HepG2 (cell line): ENCODE data around the gene KCNE2. TPM values are rescaled to one million over a fixed set of nuclear protein-coding genes. Genes with fewer than 3 reads are reported as not detected.
A peak's percentile ranks its signal among the peaks of the same experiment; 100 is the strongest.

Source experiments
- ATAC-seq: fragments of 200-7000 bp; cut with Tn5 transposase; 3 replicates; pipeline ENCODE4 v1.9.1; 2020; ENCODE audit warnings: mild to moderate bottlenecking, moderate library complexity
- BruUV-seq: library from RNA; stranded (reverse); fragments of 400-500 nt; replicated peaks from 2 replicates; lab custom pipeline; 2021; lab: Mats Ljungman, UMichigan
- CTCF ChIA-PET: fragments of 300-600 bp; formaldehyde crosslinking; extraction: SDS; loops from one replicate; lab custom pipeline; 2021; ENCODE audit warnings: low total read pairs, inconsistent platforms, low intra/inter-chr PET ratio; lab: Yijun Ruan, JAX
- POLR2A ChIA-PET: fragments of 350-600 bp; sonication (Branson Sonifier 250); formaldehyde crosslinking; loops from one replicate; lab custom pipeline; 2020; ENCODE audit warnings: antibody characterized with exemption, inconsistent platforms; lab: Yijun Ruan, JAX
- DNase-seq: peaks from one replicate; pipeline ENCODE4 v3.0.0-alpha.2; 2015; ENCODE audit warnings: low spot score
- FAIRE-seq: peaks from 3 replicates; lab custom pipeline; 2011; peaks lifted over from hg19 to GRCh38; lab: Jason Lieb, UNC
- H2AFZ ChIP-seq: one replicate; pipeline ENCODE4 v1.6.1; 2011; ENCODE audit warnings: low read length, inconsistent platforms
- H3K27ac ChIP-seq: fragments of 300-600 bp; 3 replicates; pipeline ENCODE4 v1.8.0; 2011; ENCODE audit warnings: mixed run types, mild to moderate bottlenecking, mixed read lengths, low read length, inconsistent platforms; ENCODE audit not compliant: insufficient read depth; ENCODE audit errors: extremely low read length
- H3K27me3 ChIP-seq, 2 experiments: fragments of 200-600 bp in 1 of 2; 2 replicates in 1 of 2; 3 replicates in 1 of 2; pipeline versions ENCODE4 v1.6.0 to v1.8.0; 2011; ENCODE audit warnings: low read length in 2 of 2, mild to moderate bottlenecking in 2 of 2, moderate library complexity in 2 of 2, inconsistent platforms in 1 of 2; ENCODE audit not compliant: insufficient read depth in 2 of 2, control insufficient read depth in 1 of 2
- H3K36me3 ChIP-seq, 2 experiments: fragments of 200-600 bp in 1 of 2; replicated peaks in 1 of 2; 2 replicates in 1 of 2; 3 replicates in 1 of 2; pipeline versions ENCODE4 v1.5.1 to v1.8.0; 2011; ENCODE audit warnings: low read length in 2 of 2, inconsistent platforms in 1 of 2; ENCODE audit not compliant: insufficient read depth in 2 of 2, control insufficient read depth in 1 of 2
- H3K4me1 ChIP-seq: 2 replicates; pipeline ENCODE4 v1.5.1; 2012; ENCODE audit warnings: low read length, inconsistent platforms; ENCODE audit not compliant: insufficient read depth
- H3K4me2 ChIP-seq: 2 replicates; pipeline ENCODE4 v1.6.0; 2011; ENCODE audit warnings: low read depth, low read length, inconsistent platforms
- H3K4me3 ChIP-seq, 3 experiments: fragments of 200-600 bp in 1 of 3; sonication (generic), shearing (Covaris generic) in 1 of 3; replicated peaks in 1 of 3; 2 replicates each; pipeline ENCODE4 v1.5.1; 2011 to 2016; ENCODE audit warnings: low read length in 3 of 3, inconsistent platforms in 2 of 3, low read depth in 2 of 3, mild to moderate bottlenecking in 2 of 3, control low read depth in 1 of 3, mixed read lengths in 1 of 3; ENCODE audit not compliant: insufficient read depth in 1 of 3
- H3K79me2 ChIP-seq: one replicate; pipeline ENCODE4 v1.6.1; 2011; ENCODE audit warnings: low read length, inconsistent platforms; ENCODE audit not compliant: insufficient read depth
- H3K9ac ChIP-seq: 2 replicates; pipeline ENCODE4 v1.6.0; 2011; ENCODE audit warnings: mild to moderate bottlenecking, low read depth, low read length, inconsistent platforms; ENCODE audit not compliant: insufficient read depth
- H3K9me3 ChIP-seq: 2 replicates; pipeline ENCODE4 v1.5.1; 2012; ENCODE audit warnings: mild to moderate bottlenecking, low read length
- H4K20me1 ChIP-seq: 2 replicates; pipeline ENCODE4 v1.6.0; 2011; ENCODE audit warnings: inconsistent platforms, mild to moderate bottlenecking, low read length, moderate library complexity; ENCODE audit not compliant: insufficient read depth
- CBX1 ChIP-seq: IDR thresholded peaks from one replicate; pipeline ENCODE4 v1.6.1; 2016; ENCODE audit warnings: antibody characterized with exemption, low read depth
- CHCHD3 ChIP-seq: sonication (generic); formaldehyde crosslinking; IDR thresholded peaks from 2 replicates; pipeline ENCODE4 v1.8.0; 2022; ENCODE audit warnings: mild to moderate bottlenecking, missing genetic modification reagents, moderate library complexity
- DMAP1 ChIP-seq: IDR thresholded peaks from 2 replicates; pipeline ENCODE4 v1.6.1; 2016
- HMG20A ChIP-seq: IDR thresholded peaks from 2 replicates; pipeline ENCODE4 v1.6.1; 2016; ENCODE audit warnings: borderline replicate concordance
- HOXA7 ChIP-seq: sonication (generic); formaldehyde crosslinking; IDR thresholded peaks from 2 replicates; pipeline ENCODE4 v1.8.1; 2022; ENCODE audit warnings: mild to moderate bottlenecking, missing genetic modification reagents, moderate library complexity
- MATR3 ChIP-seq: sonication (generic); formaldehyde crosslinking; IDR thresholded peaks from 2 replicates; pipeline ENCODE4 v1.4.0; 2020; ENCODE audit warnings: missing genetic modification reagents
- MTERF4 ChIP-seq: sonication (generic); formaldehyde crosslinking; IDR thresholded peaks from 2 replicates; pipeline ENCODE4 v1.8.0; 2023; ENCODE audit warnings: mild to moderate bottlenecking, missing genetic modification reagents
- MXD4 ChIP-seq: IDR thresholded peaks from 2 replicates; pipeline ENCODE4 v1.6.1; 2016; ENCODE audit warnings: mild to moderate bottlenecking, missing biosample characterization, missing genetic modification reagents
- NFYC ChIP-seq: IDR thresholded peaks from 2 replicates; pipeline ENCODE4 v1.6.1; 2016; ENCODE audit warnings: missing genetic modification reagents, missing compliant biosample characterization
- ZNF10 ChIP-seq: sonication (generic); formaldehyde crosslinking; IDR thresholded peaks from 2 replicates; pipeline ENCODE4 v1.4.0; 2020; ENCODE audit warnings: mild to moderate bottlenecking, low read depth, missing genetic modification reagents, borderline replicate concordance
- ZNF142 ChIP-seq: sonication (generic); formaldehyde crosslinking; IDR thresholded peaks from 2 replicates; pipeline ENCODE4 v1.4.0; 2020; ENCODE audit warnings: missing genetic modification reagents
- ZNF225 ChIP-seq: sonication (generic); formaldehyde crosslinking; IDR thresholded peaks from 2 replicates; pipeline ENCODE4 v1.4.0; 2020; ENCODE audit warnings: mild to moderate bottlenecking, missing genetic modification reagents
- ZNF775 ChIP-seq: sonication (generic); formaldehyde crosslinking; IDR thresholded peaks from 2 replicates; pipeline ENCODE4 v1.4.0; 2020; ENCODE audit warnings: missing genetic modification reagents, mild to moderate bottlenecking, moderate library complexity, borderline replicate concordance
- WGBS: methylation state at CpG from one replicate; pipeline ENCODE4 v1.1.6; 2017; ENCODE audit warnings: low lambda C conversion rate; 5-methylcytosine and 5-hydroxymethylcytosine counted together
- in situ Hi-C: cut with HindIII; loops from 2 replicates; pipeline ENCODE4 v1.10.0; 2017; ENCODE audit warnings: low pct_unique_long_range_greater_than_20kb; ENCODE audit not compliant: extremely low pct_ligation_motif_present
- intact Hi-C: fragments of 100-400 bp; cut with micrococcal nuclease; formaldehyde crosslinking; loops from one replicate; pipeline ENCODE4 v1.10.0; 2022; ENCODE audit not compliant: unreplicated experiment
- polyA plus RNA-seq, 8 experiments: library from polyadenylated mRNA; depleted of rRNA in 3 of 8; stranded (reverse) in 7 of 8; unstranded in 1 of 8; fragments of >200 nt; fragmentation: Illumina TruSeq in 4 of 8; extraction: Trizol in 4 of 8; gene quantifications; 2 replicates each; pipeline versions ENCODE4 v1.2.1 to v1.2.3, GENCODE V29; 2011 to 2016; ENCODE audit warnings: low read depth in 4 of 8, missing spikeins in 1 of 8, mixed read lengths in 1 of 8; ENCODE audit not compliant: insufficient read depth in 1 of 8
- total RNA-seq, 5 experiments: library from RNA; depleted of rRNA; stranded (reverse); fragments of >200 nt; fragmentation: Illumina TruSeq; extraction: Trizol; gene quantifications; 2 replicates each; pipeline ENCODE4 v1.2.3, GENCODE V29; 2016; ENCODE audit warnings: low read depth in 1 of 5
- TF ChIP-seq, protein P1 (sequence below): IDR thresholded peaks from 2 replicates; pipeline ENCODE4 v1.6.1; 2018; ENCODE audit warnings: missing genetic modification reagents, mild to moderate bottlenecking, missing compliant biosample characterization
- TF ChIP-seq, protein P2 (sequence below): sonication (generic); formaldehyde crosslinking; IDR thresholded peaks from 2 replicates; pipeline ENCODE4; 2020; ENCODE audit warnings: missing genetic modification reagents, mild to moderate bottlenecking, borderline replicate concordance

Gene KCNE2
- total and polyA plus RNA-seq, 2 of the 13 experiments (the other 11 are each of a cell fraction or from before 2014, with no cell fraction given) = not detected

DNA sequence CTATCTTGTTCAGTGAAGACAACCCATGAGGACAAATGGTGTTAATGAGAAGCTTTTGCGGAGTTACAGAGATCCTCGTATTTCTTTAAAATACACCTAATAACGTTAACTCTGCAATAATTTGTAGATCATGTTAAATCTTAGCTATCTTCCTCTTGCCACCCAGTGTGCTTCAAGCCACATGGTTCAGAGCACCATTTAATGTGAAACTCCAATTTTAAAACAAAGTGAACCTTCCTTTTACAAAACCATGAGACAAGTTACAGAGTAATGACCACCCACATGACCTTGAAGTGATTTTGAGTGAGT, 1.7 kb upstream of the KCNE2 start:
- H3K4me2 ChIP-seq = peak overlapping the region; percentile 57
- H3K79me2 ChIP-seq = no peaks in the 10 kb centered on the region
- 8% methylated on average over 3 of the region's 3 CpGs for WGBS
- peak overlapping the region; percentile 17 for H2AFZ ChIP-seq
- H3K4me1 ChIP-seq = peaks cover 34% of the 10 kb centered on the region
- H3K4me3 ChIP-seq = no peak overlapping the region
- FAIRE-seq = no peak
- TF ChIP-seq ZNF225 (CRISPR knock-in tag) (no peak), ZNF775 (CRISPR knock-in tag) (no peak), MATR3 (CRISPR knock-in tag) (no peak), HMG20A (CRISPR knock-in tag) (no peak), ZNF142 (CRISPR knock-in tag) (no peak), NFYC (no peak), ZNF10 (no peak), MXD4 (CRISPR knock-in tag) (no peak), CHCHD3 (no peak), DMAP1 (CRISPR knock-in tag) (no peak), MTERF4 (CRISPR knock-in tag) (no peak), HOXA7 (CRISPR knock-in tag) (no peak), CBX1 (no peak)
- TF ChIP-seq, protein P1, sequence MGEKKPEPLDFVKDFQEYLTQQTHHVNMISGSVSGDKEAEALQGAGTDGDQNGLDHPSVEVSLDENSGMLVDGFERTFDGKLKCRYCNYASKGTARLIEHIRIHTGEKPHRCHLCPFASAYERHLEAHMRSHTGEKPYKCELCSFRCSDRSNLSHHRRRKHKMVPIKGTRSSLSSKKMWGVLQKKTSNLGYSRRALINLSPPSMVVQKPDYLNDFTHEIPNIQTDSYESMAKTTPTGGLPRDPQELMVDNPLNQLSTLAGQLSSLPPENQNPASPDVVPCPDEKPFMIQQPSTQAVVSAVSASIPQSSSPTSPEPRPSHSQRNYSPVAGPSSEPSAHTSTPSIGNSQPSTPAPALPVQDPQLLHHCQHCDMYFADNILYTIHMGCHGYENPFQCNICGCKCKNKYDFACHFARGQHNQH (CRISPR knock-in tag) = no peak
- TF ChIP-seq, protein P2, sequence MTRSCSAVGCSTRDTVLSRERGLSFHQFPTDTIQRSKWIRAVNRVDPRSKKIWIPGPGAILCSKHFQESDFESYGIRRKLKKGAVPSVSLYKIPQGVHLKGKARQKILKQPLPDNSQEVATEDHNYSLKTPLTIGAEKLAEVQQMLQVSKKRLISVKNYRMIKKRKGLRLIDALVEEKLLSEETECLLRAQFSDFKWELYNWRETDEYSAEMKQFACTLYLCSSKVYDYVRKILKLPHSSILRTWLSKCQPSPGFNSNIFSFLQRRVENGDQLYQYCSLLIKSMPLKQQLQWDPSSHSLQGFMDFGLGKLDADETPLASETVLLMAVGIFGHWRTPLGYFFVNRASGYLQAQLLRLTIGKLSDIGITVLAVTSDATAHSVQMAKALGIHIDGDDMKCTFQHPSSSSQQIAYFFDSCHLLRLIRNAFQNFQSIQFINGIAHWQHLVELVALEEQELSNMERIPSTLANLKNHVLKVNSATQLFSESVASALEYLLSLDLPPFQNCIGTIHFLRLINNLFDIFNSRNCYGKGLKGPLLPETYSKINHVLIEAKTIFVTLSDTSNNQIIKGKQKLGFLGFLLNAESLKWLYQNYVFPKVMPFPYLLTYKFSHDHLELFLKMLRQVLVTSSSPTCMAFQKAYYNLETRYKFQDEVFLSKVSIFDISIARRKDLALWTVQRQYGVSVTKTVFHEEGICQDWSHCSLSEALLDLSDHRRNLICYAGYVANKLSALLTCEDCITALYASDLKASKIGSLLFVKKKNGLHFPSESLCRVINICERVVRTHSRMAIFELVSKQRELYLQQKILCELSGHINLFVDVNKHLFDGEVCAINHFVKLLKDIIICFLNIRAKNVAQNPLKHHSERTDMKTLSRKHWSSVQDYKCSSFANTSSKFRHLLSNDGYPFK (CRISPR knock-in tag) = no peak
- ChIA-PET CTCF (interaction anchor here (0.9 to 1.0 kb wide), 4 partner anchors 148 to 438 kb away, joined by 3 read pairs; partner anchors contain the start of gene KCNE1), POLR2A (no interaction called here)
- DNase-seq = no peak
- no peaks in the 10 kb centered on the region for H4K20me1 ChIP-seq
- BruUV-seq = no TSS peak
- H3K27me3 ChIP-seq = no peaks in the 10 kb centered on the region
- intact Hi-C loops = no loop called here
- H3K36me3 ChIP-seq = no peaks in the 10 kb centered on the region
- in situ Hi-C loops = no loop called here
- H3K9ac ChIP-seq = no peak overlapping the region
- no peaks in the 10 kb centered on the region for H3K9me3 ChIP-seq
- H3K27ac ChIP-seq = no peak overlapping the region
- no peak for ATAC-seq
